ENCODE measurements around the gene EPN2.

- TF ChIP-seq CTCF (conservative IDR thresholded peaks at IDR 0.05; ENCODE audit: low read length) (no peak), EZH2phosphoT487 (IDR thresholded peaks at IDR 0.05; ENCODE audit: borderline replicate concordance, low read depth, low read length) (no peak)
Observed at GRCh38 chr17:19359856-19360255, 122.7 kb downstream of the EPN2 start.

Data from OCI-LY7 (cell line).